Suppressor macrophage (primary cell): Measurements from ENCODE around the gene HSF4.

ENCODE experiments used
- DNase-seq, 4 experiments: peaks; one replicate each; pipeline ENCODE4 v3.0.0-alpha.2; 2020 to 2022

Gene HSF4

DNA sequence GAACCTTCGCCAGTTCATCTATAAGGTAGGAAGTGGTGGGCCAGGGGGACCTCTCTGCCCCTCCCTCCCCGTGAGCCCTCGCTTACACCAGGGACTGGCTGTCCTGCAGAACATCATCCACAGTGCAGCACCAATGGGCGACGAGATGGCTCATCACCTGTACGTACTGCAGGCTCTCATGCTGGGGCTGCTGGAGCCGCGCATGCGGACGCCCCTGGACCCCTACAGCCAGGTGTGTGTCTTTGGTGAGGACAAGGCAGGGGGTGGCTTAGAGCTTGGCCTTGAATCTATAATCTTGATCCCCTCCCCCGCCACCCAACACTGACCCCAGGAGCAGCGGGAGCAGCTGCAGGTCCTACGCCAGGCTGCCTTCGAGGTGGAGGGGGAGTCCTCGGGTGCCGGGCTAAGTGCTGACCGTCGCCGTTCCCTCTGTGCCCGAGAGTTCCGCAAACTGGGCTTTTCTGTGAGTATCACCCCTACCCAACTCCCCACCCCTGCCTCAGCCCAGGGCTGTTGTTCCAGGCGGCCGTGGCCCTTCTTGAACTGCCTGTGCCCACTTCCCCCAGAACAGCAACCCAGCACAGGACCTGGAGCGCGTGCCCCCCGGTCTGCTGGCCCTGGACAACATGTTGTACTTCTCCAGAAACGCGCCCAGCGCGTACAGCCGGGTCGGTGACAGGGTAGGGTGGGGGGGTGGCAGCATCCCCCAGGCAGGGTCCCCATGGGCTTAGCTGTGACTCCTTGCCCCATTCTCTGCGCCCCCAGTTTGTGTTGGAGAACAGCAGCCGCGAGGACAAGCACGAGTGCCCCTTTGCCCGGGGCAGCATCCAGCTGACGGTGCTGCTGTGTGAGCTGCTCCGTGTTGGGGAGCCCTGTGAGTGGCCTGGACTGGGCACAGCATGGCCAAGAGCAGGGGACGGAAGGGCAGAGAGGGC lies 37.1 kb downstream of the HSF4 start:
- no peak for DNase-seq

DNA sequence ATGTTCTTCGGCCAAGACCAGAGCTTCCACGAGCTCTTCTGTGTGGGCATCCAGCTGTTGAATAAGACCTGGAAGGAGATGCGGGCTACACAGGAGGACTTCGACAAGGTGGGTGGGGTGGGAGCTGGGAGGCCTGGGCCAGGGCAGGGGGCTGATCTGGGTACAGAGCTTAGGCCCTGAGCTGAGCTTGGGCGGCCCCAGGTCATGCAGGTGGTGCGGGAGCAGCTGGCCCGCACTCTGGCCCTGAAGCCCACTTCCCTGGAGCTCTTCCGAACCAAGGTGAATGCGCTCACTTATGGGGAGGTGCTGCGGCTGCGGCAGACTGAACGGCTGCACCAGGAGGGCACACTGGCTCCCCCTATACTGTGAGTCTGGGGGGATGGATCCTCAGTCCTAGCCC lies 37.9 kb downstream of the HSF4 start:
- DNase-seq = no peak

DNA sequence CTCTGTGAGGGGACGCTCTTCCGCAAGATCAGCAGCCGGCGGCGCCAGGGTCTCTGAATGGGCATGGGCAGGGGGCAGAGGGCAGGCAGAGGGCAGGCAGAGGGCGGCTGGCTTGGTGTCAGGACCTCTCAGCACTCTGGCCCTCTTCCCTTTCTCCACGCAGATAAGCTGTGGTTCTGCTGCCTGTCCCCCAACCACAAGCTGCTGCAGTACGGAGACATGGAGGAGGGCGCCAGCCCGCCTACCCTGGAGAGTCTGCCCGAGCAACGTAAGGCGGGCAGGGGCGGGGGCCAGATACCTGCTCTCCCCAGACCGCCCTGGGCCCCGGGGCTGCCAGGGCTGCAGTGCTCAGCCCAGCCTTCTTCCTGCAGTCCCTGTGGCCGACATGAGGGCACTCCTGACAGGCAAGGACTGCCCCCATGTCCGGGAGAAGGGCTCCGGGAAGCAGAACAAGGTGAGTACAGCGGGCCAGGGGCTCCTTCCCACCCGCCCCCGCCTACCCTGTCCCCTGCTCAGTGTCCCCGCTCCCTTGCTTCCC lies 38.5 kb downstream of the HSF4 start:
- no peak for DNase-seq

DNA sequence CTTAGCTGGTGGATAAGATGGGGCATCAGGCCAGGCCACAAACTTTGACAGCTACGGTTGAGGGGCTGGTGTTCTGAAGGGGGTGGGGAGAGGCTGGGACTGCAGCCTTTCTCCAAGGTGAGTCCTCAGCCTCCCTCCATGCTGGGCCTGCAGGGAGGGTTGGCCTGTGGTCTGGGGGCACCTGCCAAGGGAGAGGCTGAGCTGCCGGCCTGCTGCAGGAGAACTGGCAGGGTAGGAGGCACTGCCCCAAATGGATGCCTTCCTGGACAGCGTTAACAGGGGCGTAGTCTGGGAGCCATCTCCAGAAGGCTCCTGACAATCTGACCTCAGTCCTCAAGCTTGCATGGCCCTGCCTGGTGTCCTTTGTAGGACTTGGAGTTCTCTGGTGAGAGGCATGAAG lies 39.5 kb downstream of the HSF4 start:
- DNase-seq = no peak

DNA sequence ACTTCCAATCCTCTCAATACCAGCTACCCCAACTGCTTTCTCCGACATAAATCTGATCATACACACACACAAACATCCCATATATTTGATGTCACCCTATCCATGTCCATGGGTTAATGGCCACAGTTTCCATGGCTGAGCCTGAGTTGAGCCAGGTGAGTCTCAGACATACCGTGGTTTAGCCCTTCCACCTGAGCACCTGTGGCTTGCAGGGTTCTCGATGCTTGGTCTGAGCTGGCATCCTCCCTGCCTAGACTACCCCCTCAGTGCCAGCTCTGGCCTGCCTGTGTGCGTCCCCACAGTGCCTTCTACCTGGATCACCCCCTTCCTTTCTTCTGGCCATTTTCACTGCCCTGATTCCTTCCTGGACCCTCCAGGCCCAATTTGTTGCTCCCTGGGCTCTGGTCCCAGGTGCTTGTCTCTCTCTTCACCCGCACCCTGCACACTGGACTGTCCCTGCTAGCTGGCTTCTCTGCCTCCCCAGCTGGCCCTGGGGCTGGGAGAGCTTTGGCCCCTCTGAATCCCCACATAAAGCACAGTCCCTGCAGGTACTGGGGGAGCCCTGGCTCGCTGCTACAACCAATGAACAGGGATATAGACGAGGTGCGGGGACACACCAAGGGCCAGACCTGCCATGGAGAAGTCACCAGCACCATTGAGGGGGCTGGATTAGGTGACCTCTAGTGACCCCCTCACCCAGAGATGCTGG lies 41.7 kb downstream of the HSF4 start:
- no peak for DNase-seq

DNA sequence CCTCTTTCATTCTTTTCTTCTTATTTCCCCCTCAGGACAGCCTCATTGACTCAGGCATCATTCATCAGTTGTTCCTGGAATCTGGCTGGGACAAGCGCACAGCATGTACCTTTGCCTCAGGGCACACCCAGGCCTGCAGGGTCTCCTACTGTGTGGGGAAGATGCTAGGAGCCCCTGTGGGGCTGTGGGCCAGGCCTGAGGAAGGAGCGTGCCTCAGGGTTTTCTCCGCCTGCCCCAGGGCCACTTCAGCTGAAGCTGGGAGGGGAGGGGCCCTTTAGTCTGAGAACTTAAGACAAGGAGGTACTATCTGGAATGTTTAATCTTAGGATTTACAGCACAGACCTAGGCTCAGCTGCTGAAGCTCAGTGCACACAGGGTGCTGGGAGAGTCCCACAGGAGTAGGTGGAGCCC lies 42.3 kb downstream of the HSF4 start:
- no peak for DNase-seq

DNA sequence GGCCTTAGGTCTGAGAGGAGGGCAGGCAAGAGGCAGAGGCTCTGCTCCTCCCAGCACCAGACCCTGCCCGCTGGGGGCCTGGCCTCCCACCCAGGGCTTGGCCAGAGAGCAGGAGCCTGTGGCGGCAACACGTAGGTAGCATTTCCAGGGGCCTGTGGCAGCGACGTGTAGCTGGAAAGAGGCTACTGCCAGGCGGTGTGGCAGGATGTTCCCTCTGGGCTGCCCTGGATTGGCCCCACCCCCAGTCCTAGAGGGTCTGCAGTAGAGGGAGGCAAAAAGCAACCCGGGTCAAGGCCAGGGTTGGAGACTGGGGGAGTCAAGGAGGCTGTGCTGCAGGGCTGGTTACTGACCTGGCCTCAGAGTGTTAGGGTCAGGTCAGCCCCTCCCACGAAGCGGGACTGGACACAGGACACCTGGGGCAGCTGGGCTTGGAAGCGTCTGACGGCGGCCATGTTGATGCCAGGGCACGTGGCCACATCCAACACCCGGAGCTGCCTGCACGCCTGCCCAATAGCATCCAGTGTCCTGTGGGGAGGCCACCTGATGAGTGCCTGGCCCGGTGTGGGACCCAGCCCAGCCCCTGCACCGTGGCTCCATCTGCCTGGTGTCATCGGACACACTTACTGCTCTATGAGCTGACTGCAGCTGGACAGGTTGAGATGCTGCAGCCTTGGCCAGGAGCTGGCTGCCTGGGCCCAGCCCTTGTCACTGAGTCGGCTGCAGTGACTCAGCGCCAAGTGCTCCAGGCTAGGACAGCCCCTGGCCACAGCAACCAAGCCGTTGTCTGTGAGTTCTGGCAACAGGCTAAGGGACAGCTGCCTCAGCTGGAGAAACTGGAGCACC lies 42.9 kb downstream of the HSF4 start:
- DNase-seq = no peak

DNA sequence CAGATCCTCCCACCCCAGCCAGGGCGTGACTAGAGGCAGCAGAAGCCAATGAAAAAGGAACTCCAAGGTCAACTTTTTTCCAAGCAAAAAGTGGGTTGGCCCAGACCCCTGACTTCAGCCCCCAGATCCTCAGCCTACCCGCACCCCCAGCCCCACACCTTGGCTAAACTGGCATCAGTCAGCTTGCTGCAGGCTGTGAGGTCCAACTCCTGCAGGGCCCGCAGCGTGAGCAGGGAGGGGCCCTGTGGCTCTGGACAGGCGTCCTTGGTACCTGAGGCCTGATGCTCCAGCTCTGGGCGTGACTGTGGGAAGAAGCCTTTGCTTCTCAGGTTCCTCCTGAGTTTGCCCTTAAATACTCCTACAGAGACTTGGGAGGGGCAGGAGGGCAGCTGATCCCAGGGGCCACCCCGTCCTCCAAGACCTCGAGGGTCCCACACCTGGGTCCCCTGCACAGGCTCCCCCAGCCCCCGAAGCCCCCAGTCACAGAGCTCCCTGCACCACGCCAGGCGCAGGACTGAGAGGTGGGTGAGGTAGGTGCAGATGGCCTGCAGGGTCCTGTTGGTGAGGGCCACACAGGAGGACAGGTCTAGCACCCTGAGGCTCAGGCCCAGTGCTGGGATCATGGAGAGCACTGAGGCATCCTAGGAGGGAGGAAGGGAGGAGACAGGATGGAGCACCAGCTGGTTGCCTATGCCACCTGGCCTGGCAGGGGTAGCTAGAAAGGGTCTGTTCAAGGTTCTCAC lies 43.8 kb downstream of the HSF4 start:
- no peak for DNase-seq

DNA sequence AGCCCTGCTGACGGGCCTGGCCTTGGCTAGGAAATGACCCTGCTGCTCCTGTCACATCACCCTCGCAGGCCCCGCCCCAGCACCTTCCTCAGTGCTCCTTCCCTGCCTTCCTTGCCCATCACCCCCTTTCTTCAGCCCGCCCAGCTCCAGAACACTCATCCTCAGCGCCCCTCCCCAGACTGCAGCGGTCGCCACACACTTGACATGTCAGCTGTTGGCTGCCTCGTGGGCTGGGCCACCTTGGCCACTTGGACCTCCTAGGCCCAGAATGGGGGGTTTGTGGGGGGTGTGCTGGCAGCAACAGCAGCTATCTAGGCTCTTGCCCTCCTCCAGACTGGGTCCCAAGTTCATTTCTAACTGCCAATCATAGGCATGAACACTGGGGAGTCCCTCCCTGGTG lies 45.0 kb downstream of the HSF4 start:
- DNase-seq = no peak

DNA sequence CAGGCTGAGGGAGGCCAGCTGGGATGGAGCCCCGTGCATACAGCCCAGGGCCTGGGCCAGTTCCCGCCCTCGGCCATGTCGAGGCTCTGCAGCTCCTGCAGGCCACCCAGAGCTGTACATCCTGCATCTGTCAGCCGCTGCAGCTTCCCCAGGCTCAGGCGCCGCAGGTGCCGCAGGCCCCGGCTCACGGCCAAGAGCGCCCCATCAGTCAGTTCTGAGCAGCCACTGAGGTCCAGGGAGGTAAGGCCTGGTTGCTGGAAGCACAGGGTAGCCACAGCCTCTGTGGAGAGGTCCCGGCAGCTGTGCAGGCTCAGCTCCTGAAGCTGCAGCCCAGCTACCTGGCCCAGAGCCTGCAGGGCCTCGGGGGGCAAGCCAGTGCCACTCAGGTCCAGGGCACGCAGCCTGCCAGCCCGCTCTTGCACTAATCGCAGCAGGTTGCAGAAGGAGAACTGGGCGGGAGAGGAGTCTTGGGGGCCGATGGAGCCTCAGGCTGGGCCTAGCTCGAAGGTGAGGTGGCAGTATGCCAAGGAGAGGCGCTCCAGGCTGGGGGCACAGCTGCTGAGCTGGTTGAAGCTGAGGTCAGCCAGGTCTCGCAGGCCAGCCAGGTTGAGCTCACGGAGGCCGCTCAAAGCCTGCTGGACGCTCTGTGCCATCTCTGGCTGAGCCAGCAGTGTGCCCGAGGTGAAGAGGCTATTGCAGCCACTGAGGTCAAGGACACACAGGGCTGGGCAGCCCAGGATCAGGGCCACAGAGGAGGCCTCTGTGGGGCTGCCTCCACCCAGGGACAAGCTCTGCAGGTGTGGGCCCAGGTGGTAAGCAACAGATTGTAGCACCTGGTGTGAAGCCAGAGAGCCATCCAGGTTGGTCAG lies 45.8 kb downstream of the HSF4 start:
- no peak for DNase-seq

DNA sequence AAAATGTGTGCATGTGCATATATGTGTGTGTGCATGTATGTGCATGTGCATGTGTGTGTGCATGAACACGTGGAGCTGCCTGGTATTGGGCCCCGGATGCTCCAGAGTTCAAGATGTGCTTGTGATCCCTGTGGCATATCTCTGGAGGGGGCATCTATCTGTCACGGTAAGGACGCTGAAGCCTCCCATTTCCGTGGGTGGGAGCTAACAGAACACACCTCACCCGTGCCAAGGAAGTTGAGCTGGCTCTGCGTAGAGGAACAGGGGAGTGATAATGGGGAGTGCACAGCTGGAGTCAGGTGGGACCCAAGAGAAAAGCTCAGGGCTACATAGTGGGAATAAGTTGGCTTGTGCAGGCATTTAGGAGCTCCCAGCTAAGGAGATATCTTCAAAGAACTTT lies 47.1 kb downstream of the HSF4 start:
- no peak for DNase-seq

DNA sequence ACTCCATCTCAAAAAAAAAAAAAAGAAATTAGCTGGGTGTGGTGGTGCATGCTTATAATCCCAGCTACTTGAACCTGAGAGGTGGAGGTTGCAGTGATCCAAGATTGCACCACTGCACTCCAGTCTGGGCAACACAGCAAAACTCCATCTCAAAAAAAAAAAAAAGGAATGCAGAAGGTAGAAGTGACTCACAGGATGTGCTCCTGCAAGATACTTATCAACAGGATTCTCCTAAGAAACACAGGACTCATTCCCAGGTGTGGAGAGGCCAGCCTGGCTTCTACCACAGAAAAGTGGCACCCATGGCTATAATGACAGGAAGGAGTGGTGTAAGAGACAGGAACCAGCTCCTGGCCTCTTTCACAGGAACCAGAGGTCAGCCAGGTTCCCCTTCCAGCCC lies 48.2 kb downstream of the HSF4 start:
- DNase-seq = no peak

DNA sequence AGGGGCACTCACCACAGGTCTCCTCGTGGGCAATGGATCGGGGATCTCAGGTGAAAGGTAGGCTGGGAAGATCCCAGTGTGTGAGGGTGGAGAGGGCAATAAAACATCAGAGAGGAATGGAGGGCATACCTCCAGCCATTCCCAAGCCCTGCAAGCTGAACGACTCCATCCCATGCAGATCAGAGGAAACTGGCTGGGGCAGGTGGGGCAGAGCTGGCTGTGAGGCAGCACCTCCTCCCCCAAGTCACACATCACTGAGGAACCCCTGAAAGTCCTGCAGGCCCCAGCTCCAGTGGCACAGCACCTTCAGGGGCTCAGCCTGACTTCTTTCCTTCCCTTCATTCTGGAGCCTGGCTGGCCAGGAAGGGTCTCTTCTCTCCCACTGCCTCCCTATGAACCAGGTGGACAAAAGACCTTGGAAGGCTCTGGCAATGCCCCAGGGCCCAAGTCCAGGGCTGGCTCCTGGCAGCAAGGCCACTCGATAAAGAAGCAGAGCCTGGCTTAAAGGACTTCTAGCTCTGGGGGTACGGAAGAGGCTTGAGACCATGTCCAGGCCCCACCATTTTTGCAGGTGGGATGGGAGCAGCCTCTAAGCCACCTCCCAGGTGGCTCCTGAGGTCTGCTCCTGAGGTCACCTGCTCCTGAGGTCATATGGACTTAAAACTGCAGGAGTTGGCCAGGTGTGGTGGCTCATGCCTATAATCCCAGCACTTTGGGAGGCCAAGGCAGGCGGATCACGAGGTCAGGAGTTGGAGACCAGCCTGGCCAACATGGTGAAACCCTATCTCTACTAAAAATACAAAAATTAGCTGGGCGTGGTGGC lies 48.9 kb downstream of the HSF4 start:
- DNase-seq = no peak

DNA sequence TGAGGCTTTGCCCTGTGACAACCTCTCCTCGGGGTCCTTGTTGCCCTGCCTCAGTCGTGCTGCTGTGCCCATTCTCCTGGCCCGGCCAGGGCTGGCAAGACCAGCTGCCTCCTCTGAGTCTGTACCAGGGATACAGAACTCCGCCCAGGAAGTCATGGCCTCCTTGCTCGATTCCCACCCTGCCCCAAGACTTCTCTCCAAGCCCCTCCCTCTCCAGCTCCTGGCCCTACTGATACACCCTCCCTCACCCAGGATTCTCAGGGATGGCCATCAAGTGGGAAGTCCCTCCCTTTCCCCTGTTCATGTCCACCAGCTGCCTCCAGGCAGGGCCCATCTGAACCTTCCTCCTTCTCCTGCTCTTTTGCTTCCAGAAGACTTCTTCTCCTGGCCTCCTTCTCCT lies 51.2 kb downstream of the HSF4 start:
- no peak for DNase-seq

DNA sequence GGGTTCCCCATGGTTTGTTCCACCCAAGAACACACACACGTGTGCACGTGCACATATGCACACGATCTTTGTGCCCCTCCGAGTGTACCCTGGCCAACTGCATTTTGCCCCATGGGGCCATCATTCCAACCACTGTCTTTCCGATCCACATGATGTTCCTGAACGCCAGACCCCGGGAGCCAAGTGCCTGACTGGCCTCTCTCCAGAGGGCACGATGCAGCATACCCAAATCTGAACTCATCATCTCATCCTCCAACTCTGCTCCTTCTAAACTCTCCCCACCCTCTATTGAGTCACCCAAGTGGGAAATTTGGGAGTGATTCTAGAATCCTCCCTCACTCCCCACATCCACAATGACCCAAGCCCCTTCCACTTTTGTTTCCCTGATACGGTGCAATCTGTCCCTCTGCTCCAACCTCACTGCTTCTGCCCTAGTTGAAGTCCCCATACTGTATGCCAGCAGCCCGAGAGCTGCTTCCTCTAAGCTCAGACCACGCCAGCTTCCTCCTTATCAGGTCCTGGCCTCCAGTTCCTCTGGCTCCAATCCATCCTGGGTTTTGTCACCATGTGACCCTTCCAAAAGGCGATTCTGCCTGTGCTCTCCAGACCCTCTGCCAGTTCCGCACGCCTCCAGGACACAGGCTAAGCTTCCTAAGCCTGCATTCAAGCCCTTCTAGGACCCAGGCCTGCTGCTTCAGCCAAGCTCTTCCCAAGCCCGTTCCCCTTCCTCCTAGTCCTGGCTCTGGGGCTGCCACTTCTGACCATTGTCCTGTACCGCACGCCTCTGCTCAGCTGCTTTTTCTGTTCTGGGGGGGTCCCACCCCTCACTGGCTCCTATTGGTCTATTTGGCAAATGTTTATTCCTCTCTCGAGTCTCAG lies 52.3 kb downstream of the HSF4 start:
- peak; percentile 82 to 92 (median 90) for DNase-seq
